Measurements from ENCODE around the gene AURKB. TPM values are rescaled to one million over a fixed set of nuclear protein-coding genes. Genes with fewer than 3 reads are reported as not detected.

Gene AURKB
- polyA plus RNA-seq, 1 donor (not counting 4 experiments of a cell fraction or from before 2014, with no cell fraction given), result 12.6 TPM

DNA sequence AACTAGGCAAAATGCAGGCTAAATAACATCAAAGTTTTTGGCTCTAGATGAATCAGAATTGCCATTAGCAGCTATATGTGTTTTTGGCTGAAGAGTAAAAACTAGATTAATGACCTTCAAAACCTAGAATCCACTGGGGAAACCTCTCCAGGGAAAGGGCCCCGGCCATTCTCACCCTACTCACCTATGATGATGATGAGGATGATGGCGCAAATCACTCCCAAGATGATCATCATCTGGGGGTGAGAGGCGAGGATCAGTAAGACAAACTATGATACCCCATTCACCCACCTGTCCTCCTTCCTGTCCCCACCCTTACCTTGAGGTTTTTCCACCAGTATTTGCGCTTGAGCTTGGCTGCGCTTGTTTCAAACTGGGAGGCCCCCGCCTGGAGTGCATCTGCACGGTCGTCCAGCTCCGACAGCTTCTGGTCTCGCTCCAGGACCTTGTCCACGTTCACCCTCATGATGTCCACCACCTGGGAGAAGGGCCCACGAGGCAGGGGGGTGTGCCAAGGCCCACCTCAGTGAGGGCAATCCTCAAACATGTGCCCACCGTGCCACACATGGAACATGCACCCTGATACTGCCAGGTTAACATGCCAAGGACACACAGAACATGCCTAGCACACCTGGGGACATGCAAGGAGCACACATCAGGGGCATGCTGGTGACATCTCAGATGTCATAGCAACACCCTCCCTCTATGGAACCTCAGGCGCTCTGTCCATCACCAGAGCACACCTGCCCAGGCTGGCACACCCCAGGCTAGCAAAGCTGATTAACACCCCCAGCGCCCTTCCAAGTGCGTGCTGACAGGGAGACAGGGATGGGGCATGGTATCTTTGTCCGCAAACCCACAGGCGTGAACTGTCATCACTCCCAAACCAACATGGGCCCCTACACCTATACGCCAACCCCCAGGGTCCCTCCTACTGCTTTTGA, 48.8 kb downstream of the AURKB start:
- H2AFZ ChIP-seq (ENCODE audit: control insufficient read depth, low read length), result no peak overlapping the region
- FAIRE-seq, result no peak
- dilution Hi-C loops (cut with MboI; ENCODE audit: extremely low pct_ligation_motif_present, low sequenced_read_pairs), result no loop called here

DNA sequence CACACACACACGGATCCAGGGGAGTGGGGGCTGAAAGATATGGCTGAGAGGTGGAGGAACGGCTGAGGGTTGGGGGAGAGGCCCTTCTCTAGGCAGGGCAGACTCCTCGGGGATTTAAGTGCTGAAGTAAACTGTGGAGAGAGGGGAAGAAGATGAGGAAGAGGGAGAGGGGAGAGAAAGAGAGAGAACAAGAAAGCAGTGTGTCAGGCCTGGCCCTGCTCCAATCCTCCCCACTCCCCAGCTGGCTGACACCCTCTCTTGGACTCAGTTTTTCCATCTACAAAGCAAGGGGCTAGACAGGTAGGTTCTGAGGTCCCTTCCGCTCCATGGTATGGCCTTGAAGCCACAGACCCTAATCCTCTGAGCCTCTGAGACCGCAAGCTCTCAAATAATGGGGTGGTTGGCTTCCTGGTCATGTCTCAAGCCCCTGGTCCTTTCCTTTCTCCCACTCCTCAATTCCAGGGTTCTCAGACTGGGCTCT, 49.6 kb downstream of the AURKB start:
- H3K9me1 ChIP-seq (ENCODE audit: control insufficient read depth, extremely low read depth, insufficient read depth, low read length), result no peaks in the 10 kb centered on the region
- H3K4me1 ChIP-seq (ENCODE audit: control insufficient read depth, extremely low read depth, insufficient read depth, low read length), result peaks cover 34% of the 10 kb centered on the region
- DNase-seq (ENCODE audit: low read depth, low spot score) (no peak), FAIRE-seq (no peak)
- peaks cover 12 to 26% of the 10 kb centered on the region in 2 experiments for H3K36me3 ChIP-seq (ENCODE audit: control insufficient read depth in 2 of 2, extremely low read depth in 1 of 2, insufficient read depth in 2 of 2, low read length in 2 of 2)
- no peaks in the 10 kb centered on the region for H3K27me3 ChIP-seq (ENCODE audit: control insufficient read depth, extremely low read depth, insufficient read depth, low read length)
- H3K4me3 ChIP-seq (ENCODE audit: control insufficient read depth in 2 of 3, extremely low read depth in 1 of 3, insufficient read depth in 2 of 3, low read depth in 1 of 3, low read length in 3 of 3), result no peak overlapping the region
- dilution Hi-C loops (cut with MboI; ENCODE audit: extremely low pct_ligation_motif_present, low sequenced_read_pairs), result no loop called here
- no peak for TF ChIP-seq EZH2 (IDR thresholded peaks at IDR 0.05; ENCODE audit: low read length)
- TF ChIP-seq, protein P1, sequence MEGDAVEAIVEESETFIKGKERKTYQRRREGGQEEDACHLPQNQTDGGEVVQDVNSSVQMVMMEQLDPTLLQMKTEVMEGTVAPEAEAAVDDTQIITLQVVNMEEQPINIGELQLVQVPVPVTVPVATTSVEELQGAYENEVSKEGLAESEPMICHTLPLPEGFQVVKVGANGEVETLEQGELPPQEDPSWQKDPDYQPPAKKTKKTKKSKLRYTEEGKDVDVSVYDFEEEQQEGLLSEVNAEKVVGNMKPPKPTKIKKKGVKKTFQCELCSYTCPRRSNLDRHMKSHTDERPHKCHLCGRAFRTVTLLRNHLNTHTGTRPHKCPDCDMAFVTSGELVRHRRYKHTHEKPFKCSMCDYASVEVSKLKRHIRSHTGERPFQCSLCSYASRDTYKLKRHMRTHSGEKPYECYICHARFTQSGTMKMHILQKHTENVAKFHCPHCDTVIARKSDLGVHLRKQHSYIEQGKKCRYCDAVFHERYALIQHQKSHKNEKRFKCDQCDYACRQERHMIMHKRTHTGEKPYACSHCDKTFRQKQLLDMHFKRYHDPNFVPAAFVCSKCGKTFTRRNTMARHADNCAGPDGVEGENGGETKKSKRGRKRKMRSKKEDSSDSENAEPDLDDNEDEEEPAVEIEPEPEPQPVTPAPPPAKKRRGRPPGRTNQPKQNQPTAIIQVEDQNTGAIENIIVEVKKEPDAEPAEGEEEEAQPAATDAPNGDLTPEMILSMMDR (optimal IDR thresholded peaks at IDR 0.05 in 1 of 3, IDR thresholded peaks at IDR 0.05 in 1 of 3, conservative IDR thresholded peaks at IDR 0.05 in 1 of 3; ENCODE audit: extremely low read depth in 1 of 3, insufficient read depth in 2 of 3, low read length in 3 of 3), result no peak
- no peak overlapping the region for H2AFZ ChIP-seq (ENCODE audit: control insufficient read depth, low read length)
- H3K79me2 ChIP-seq (ENCODE audit: control insufficient read depth, insufficient read depth, low read length), result peaks cover 22% of the 10 kb centered on the region
- H3K4me2 ChIP-seq (ENCODE audit: control insufficient read depth, extremely low read depth, insufficient read depth, low read depth, low read length), result no peak overlapping the region
- peak overlapping the region; percentile 29 for H3K9ac ChIP-seq (ENCODE audit: control insufficient read depth, extremely low read depth, insufficient read depth, low read length)
- H3K27ac ChIP-seq (ENCODE audit: control insufficient read depth, insufficient read depth, low read length), result no peak overlapping the region
- H3K9me3 ChIP-seq (ENCODE audit: control insufficient read depth, low read depth, low read length), result no peaks in the 10 kb centered on the region
- no peaks in the 10 kb centered on the region for H4K20me1 ChIP-seq (ENCODE audit: control insufficient read depth, extremely low read depth, insufficient read depth, low read length)

More for the DNA sequence above, 48.8 kb downstream of the AURKB start:
- peak overlapping the region; percentile 76 for H3K27ac ChIP-seq (ENCODE audit: control insufficient read depth, insufficient read depth, low read length)
- H3K27me3 ChIP-seq (ENCODE audit: control insufficient read depth, extremely low read depth, insufficient read depth, low read length), result no peaks in the 10 kb centered on the region
- peak overlapping the region; percentile 91 to 99 (median 92) for H3K4me3 ChIP-seq (ENCODE audit: control insufficient read depth in 2 of 3, extremely low read depth in 1 of 3, insufficient read depth in 2 of 3, low read depth in 1 of 3, low read length in 3 of 3)
- H4K20me1 ChIP-seq (ENCODE audit: control insufficient read depth, extremely low read depth, insufficient read depth, low read length), result no peaks in the 10 kb centered on the region
- peaks cover 18% of the 10 kb centered on the region for H3K79me2 ChIP-seq (ENCODE audit: control insufficient read depth, insufficient read depth, low read length)
- no peak for DNase-seq (ENCODE audit: low read depth, low spot score)
- TF ChIP-seq, protein P1 (optimal IDR thresholded peaks at IDR 0.05 in 1 of 3, IDR thresholded peaks at IDR 0.05 in 1 of 3, conservative IDR thresholded peaks at IDR 0.05 in 1 of 3; ENCODE audit: extremely low read depth in 1 of 3, insufficient read depth in 2 of 3, low read length in 3 of 3), result no peak
- H3K4me2 ChIP-seq (ENCODE audit: control insufficient read depth, extremely low read depth, insufficient read depth, low read depth, low read length), result peak overlapping the region; percentile 96
- H3K4me1 ChIP-seq (ENCODE audit: control insufficient read depth, extremely low read depth, insufficient read depth, low read length), result peaks cover 40% of the 10 kb centered on the region
- H3K9ac ChIP-seq (ENCODE audit: control insufficient read depth, extremely low read depth, insufficient read depth, low read length), result peak overlapping the region; percentile 93
- peaks cover 12 to 26% of the 10 kb centered on the region in 2 experiments for H3K36me3 ChIP-seq (ENCODE audit: control insufficient read depth in 2 of 2, extremely low read depth in 1 of 2, insufficient read depth in 2 of 2, low read length in 2 of 2)
- no peaks in the 10 kb centered on the region for H3K9me3 ChIP-seq (ENCODE audit: control insufficient read depth, low read depth, low read length)
- H3K9me1 ChIP-seq (ENCODE audit: control insufficient read depth, extremely low read depth, insufficient read depth, low read length), result no peaks in the 10 kb centered on the region

All from keratinocyte (primary cell).